GM18873 (cell line): ENCODE results near the gene NRG2.

Experiments
- ATAC-seq: cut with Tn5 transposase; IDR thresholded peaks from one replicate; pipeline ENCODE4 v1.9.1; 2021; ENCODE audit warnings: mild to moderate bottlenecking, moderate library complexity, moderate number of reproducible peaks; ENCODE audit not compliant: unreplicated experiment, low FRiP score

The NRG2 gene

DNA sequence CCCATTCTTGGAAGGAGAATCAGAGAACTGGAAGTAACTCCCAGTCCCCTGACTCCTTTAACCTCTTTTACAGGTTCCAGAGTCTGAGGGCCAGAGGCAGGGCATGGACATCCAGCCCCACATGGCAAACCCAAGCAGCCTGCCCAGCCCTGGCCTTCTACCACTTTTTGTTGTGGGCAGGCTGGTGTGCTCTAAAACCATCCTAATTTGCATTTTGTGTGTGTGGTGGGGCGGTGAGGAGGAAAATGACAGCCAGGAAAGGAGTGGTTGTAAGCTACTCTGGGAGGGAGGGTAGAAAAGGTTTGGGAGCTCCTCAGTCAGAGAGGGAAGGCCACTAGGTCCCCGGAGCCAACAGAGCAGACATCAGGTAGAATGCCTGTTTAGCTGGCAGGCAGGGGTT lies 156.9 kb downstream of the NRG2 start:
- ATAC-seq, result no peak

DNA sequence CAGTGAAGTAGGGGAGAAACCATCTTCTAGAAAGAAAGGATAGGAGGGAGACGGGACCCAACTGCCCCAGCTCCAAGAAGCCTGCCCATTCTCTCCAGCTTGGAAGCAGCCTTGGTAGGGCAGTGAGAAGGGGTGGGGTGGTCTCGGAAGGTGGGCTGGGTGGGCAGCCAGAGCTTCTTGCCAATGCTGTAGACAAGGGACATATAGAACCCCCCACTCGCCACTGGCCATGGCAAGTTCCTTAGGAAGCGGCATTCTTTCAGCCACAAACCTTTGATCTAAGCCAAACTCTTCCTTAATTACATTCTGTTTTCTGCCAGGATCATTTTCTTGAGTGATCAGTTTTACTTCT lies 157.3 kb downstream of the NRG2 start:
- no peak for ATAC-seq

DNA sequence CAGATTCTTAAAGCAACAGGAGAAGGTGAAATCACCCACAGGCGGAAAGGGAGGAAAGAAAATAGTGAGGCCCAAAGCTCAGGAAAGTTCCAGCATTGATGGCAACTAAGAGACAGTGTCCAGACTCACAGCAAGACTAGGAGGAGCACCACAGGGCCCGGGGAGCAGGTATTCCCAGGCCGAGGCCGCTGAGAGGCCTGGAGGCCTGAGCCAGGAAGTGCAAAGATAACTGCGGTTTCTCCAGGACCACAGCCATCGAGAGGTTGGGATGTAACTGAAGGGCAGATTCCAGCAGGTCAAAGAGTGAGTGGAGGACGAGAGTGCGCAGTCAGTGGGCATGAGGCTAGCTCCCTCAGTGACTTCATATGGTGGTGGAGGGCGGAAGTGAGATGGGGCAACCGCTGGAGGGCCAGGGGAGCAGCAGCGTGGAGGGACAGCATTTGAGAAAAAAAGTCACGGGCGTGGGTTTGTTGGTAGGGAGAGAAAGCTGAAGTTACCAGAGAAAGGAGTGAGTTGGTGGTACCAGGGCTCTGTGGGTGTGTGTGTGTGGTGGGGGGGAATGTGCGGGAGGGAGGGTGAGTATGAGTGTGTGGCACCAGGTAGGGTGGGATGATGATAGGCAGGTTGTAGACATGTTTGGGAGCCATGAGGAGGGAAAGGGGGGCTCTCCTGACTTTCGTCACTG lies 157.8 kb downstream of the NRG2 start:
- no peak for ATAC-seq

DNA sequence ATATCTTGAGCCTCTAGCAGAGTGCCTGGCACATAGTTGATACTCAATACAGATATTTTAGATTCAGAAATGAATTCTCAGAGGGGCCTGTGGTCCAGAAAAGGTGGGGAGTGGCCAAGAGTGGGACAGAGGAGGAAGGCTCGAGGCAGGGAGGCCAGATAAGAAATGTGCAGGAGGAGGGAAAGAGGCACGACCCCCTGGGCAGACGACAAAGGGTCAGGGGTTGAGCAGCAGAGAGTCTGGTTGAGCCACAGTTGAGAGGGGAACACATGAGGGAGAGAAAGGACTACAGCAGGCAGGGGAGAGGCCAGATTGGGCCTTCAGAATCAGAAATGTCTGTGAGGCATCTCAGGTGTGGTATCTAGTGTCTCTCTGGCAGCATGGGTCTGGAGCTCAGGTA lies 158.4 kb downstream of the NRG2 start:
- no peak for ATAC-seq

DNA sequence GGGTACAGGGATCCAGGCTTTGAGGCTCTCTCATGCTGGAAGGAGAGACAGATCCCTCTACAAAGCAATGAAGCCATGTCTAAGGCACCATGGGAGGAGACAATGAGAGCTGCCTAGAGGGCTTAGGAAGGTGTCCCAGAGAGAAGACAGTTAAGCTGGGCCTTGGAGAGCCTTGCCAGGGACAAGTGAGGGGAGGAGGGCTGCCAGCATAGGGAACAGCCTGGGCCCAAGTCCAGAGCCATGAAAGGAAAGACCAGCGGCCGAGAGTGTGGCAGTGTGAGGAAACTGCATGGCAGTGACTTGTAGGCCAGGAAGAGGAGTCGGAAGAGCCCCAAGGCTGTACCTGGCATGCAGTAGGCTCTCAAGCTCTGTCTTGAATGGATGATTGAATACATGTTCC lies 159.0 kb downstream of the NRG2 start:
- ATAC-seq, result no peak

DNA sequence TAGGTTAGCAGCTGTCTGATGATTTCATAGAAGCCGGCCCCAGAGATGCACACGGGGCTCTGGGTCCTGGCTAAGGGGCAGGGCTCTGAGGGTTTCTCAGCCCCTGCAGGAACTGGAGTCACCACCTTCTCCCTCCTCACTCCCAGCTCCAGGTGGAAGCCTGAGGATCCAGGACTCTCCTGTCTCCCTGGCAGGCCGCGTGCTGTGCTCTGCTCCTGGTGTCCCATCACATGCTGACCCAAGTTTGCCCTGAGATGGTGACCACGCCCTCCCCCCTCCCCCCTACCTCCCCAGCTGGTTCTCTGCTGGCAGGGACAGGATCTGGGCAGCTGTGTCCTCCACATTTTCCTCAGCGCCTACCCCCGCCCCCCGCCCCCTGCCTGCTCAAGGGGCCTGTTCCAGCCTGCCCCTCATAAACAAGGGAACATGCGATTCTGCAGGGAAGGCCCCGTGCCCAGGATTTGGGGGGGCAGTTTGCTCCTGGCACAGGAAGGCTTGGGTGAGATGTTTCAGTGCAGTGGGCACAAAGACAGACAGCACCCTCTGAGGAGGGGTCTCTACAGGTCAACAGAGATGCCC lies 160.0 kb downstream of the NRG2 start:
- no peak for ATAC-seq

DNA sequence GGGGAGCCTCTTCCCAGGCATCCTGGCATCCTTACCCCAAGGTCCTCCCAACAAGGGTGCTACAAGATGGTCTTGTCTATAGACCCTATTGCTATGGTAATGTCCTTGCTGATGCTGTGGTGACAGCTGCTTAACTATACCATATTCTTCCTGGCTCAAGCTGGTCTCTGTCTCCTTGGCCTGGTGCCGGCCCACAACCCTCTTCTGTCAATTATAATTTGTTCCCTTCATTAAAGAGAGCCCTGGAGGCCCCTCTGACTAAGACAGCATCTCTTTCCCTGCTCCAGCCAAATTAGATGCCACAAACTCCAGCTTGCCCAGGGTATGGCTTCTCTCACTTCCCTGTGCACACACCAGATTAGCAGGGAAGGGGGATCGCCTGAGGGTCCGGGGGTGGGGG lies 160.8 kb downstream of the NRG2 start:
- ATAC-seq, result no peak

DNA sequence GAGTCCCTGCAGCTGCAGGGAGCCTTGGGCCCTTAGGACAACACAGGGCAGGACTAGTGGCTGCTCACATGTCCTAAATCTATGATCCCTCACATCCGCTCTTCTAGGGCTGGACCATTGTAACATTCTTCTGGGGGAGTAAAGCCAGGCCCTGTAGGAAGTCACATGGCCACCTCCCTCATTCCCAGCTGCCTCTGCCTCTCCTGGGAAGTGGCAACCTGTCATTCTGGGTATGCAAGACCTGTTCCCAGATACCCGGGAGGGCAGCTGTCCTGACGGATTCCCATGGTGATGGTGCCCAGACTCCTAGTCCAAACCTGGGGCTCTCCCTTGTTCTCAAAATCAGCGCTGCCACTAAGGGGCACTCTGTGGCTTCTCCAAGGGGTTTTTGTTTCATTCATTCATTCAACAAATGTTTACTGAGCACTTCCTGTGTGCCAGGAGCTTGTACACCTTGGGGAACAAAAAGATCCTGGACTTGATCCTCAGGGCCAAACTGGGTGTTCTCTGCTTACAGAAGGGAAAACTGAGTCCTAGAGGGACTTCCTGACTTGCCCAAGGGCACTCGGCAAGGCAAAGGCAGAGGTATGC lies 161.9 kb downstream of the NRG2 start:
- no peak for ATAC-seq

DNA sequence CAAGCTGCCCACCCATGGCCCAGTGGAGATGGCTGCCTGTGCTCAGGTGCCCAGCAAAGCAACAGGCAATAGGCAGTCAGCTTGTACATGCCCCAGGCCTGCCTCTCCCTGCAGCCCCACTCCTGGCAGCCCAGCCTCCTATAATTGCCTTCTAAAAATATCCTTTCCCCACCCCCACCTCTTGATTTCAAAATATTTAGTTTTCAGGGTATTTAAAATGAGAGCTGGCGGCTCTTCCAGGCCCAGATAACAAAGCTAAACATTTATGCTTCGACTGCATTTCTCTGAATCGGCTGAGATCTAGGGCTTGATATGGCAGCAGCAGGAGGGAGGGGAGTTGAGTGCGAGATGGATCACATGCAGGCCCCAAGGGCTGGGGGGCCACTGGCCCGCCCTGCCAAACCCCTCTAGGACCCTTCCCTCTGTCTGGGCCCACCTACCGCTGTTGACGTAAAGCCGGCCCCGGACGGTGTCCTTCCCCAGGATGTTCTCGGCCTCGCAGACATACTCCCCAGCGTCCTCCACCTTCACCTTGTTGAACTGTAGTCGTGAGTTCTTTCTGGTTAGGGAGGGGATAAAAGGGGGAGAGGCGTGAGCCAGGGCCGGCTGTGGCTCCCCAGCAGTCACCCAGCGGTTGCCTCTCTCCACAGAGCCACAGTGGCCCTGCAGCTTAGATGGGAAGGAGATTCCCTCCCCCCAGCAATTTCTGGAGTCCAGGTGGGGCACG lies 162.5 kb downstream of the NRG2 start:
- no peak for ATAC-seq

DNA sequence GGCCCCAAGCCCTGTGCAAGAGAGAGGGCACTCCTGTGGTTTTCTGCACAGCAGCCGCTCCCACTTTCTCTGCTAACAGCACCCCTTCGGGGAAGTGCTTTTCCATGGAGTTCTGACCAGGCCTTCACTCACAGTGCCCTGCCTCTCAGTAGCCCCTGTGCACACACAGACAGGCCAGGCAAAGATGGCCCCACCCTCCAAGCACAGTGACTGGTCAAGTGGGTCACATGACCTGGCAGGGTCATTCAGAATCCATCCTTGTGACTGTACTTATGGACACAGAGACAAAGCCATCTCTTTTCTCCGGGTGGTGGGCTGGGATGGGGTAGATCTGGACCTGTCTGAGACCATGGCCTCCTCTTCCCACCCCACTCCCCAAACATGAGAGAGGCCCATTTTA lies 165.0 kb downstream of the NRG2 start:
- ATAC-seq, result no peak

DNA sequence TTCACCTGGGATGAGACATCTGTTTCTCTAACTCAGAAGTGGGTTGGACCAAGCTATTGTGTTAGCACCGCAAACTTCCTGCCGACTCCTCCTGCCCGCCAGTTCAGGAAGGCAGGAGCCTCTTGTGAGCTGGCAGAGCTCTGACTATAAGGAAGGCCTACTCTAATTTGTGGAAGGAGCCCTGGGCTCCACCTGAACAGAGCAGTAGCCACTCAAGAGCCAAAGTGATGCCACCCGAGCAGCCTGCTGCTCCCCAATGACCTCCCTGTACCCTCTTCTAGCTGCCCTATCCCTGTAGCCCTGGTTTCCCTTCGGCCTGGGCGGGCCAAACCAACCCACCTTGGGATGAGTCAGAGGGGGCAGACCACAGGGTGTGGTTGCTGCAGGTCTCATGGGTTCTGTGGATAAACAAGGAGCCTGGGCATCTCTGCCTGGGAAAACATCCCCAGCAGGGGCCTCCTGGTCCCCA lies 165.9 kb downstream of the NRG2 start:
- ATAC-seq, result no peak

DNA sequence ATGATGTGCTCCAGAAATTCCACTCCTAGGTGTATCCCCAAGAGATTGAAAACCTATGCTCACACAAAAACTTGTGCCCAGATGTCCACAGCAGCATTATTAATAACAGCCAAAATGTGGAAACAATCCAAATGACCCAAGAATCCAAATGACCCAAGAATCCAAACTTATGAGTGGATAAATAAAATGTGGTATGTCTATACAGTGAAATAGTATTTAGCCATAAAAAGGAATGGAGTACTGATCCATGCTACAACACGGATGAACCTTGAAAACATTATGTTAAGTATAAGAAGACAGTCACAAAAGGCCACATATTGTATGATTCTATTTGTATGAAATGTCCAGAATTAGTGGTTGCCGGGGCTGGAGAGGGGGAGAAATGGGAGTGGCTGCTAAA lies 167.1 kb downstream of the NRG2 start:
- ATAC-seq, result no peak

DNA sequence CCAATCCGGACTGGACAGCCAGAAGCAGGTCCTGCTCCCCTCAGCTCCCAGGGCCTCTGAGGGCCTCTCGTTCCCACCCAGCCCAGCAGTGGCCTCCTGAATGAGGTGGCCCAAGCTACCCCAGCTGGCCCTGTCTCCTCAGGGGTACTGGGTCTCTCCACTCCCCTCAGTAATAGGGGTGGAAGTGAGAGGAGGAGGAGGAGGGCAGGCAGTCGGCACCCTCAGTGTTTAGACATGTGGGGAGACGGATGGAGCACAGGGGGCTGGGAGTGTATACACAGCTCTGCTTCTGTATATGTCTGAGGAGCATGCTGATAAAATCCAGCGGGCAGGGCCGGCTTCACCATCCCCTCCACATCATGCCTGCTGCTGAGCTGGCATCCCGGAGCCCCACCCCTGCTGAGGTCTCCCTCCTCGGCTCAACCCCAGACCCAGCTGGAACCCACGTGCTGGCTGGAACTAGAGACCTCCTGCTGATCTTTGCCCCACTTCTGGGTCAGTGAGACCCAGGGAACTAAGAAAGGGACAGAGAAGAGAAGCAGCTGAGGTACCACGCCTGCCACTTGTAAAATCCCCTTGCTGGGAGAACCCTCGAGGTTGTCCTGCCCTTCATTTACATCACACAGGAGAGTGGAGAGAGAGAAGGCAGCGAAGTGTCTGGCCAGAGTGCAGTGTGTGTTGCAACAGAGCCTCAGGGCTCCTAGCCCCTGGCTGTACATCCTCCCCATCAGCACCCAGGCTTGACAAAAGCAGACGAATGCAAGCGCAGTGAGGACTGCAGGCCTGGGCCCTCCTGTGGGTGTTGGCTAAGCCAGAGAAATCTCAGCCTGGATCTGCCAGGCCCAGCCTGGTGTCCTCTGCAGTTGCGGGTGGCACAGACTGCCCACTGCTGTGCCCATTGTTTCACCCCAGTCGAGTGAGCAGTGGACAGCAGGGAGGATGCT lies 170.0 kb downstream of the NRG2 start:
- no peak for ATAC-seq

DNA sequence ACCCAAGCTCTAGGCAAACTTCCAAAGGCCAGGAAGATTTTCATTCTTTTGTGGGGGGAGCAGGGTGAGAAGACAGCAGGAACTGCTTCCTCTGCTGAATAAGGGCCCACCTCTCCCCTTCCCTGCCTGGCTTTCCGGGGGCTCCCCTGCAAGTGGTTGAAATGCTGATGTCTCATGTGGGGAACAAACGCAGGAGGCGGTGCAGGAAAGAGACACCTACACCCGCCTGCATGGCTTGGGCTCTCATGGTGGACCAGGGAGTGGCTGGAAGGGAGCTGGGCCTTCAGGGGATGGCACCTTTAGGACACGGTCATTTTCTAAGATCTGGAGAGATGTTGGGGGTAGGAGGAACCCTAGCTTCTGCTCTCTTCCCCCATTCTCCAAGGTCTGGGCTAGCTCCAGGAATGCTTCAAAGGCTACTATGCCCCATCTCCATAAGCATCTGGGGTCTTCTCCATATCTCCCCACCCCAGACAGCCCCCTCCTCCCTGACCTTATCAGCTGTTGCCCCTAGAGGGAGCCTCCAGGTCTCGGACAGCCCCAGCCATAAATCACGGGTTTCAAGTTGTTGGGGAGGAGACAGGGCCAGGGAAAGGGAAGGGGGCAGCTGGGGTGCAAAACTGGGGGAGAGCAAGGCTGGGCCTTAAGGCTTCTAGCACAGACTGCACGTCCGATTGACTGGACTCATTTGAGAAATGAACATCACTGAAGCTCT lies 170.9 kb downstream of the NRG2 start:
- no peak for ATAC-seq

DNA sequence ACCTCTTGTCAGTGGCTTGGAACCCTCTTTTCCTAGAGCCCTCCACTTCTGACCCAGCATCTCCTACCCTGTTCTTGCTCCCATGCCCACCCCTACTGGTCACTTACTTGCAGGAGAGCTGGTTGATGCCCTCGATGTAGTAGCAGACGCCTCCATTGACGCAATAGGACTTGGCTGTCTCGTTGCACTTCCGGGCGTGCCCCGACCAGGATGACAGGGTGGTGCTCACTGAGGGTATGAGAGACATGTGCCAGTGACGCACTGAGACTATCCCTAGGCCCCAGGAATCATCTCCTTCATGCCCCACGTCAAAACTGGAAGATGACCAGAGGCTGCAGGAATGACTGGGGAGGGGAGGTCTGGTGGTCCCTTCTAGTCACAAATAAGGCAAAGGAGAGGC lies 171.5 kb downstream of the NRG2 start:
- no peak for ATAC-seq

DNA sequence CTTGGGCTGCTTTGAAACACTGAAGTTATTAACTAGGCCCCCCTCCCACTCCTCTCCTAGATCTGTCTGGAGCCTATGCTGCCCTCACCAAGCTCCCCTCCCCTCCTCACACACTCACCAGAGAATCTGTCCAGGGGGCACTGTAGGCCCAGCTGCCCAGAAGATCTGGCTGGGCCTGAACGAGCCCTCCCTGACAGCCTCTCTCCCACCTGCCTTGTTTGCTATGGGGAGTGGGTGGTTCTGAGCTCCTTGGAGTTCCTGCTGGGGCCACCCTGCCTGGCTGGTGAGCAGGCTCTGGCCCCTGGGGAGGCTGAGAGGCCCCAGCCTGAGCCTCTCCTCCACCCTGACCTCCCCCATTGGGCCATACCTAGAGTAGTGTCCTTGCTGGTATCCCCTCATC lies 172.4 kb downstream of the NRG2 start:
- ATAC-seq, result no peak

DNA sequence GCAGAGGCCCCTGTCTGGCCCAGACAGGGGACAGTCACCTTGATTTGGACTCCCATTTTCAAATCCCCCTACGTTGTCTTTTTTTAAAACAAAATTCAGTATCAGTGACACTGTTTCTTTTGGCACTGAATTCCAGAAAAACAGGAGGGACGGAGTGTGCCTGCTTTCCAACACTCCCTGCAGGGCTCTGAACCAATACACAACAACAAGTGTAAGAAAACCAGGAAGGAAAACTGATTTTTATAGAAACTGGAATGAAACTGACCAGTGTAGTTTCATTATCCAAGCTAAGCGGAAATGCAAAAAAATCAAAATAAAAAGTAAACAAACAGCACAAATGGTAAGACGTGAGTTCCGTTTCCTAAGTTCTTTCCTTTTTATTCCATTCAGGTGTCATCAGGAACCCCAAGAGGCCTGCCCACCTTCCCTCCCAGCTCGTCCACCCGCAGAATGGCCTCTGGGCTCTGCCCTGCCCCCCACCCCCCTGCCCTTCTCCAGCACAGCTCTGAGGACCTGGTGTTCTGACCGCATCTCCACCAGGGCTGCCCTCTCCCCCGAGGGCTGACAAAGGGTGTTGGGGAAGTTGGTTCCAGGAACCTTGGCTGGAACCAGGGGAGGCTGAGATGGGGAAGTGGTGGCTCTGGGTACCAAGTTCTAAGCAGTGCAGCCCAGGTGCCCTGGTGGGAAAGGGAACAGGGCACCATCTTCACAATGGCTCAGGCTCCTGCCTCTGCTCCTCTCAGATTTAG lies 173.9 kb downstream of the NRG2 start:
- no peak for ATAC-seq

DNA sequence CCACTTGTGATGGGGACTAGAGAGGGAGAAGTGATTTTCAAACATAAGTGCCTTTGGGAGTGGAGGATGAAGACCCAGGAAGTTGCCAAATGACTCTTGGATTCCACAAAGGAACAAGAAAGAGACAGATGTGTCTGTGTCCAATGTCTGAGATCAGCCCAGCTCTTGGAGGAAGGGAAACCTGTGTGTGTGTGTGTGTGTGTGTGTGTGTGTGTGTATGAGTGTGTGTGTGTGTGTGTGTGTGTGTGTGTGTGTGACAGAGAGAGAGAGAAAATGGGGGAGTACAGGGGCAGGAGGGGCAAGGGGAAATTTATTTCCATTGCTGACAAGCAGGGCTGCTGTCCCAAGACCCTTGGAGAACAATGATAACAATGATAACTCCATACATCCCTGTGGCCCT lies 175.5 kb downstream of the NRG2 start:
- no peak for ATAC-seq

DNA sequence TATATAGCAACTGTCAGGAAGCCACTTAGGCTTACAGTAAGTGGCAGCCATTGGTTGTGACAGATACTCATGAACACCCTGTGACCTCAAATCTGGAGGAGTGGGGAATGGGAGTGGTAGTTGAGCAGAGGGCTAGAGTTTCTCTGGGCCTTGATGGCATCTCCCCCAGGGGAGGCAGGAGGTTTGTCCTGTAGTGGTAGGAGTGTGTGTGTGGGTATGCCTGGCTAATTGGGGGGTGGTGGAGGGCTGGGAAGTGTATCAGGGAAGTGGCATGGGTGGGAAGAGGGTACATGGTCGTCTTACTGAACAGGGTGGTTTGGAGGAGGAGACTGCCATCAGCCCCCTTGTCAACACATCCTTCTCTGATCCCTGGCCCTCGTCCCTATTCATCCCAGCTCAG lies 176.0 kb downstream of the NRG2 start:
- no peak for ATAC-seq
